K562 (cell line): ENCODE data around the gene SLC4A5. TPM values are rescaled to one million over a fixed set of nuclear protein-coding genes. Genes with fewer than 3 reads are reported as not detected.

Source experiments
- ATAC-seq: fragments of 200-7000 bp; cut with Tn5 transposase; 3 replicates; pipeline ENCODE4 v1.9.1; 2020; ENCODE audit warnings: moderate library complexity
- BruUV-seq: library from RNA; stranded (reverse); fragments of 400-500 nt; replicated peaks from 2 replicates; lab custom pipeline; 2021; lab: Mats Ljungman, UMichigan
- CTCF ChIA-PET: fragments of 300-600 bp; formaldehyde crosslinking; extraction: SDS; loops from one replicate; lab custom pipeline; 2021; ENCODE audit warnings: low intra/inter-chr PET ratio; lab: Yijun Ruan, JAX
- POLR2A ChIA-PET: fragments of 300-600, 350-650 bp; sonication (Branson Sonifier 250); formaldehyde crosslinking; extraction: SDS; loops from one replicate; lab custom pipeline; 2021; ENCODE audit warnings: antibody characterized with exemption, inconsistent platforms; lab: Yijun Ruan, JAX
- DNase-seq, 4 experiments: peaks; one replicate each; pipeline versions ENCODE4 v3.0.0 to v3.0.0-alpha.2; 2011 to 2018; ENCODE audit warnings: low spot score in 3 of 4, mixed read lengths in 3 of 4; ENCODE audit errors: extremely low read depth in 1 of 4
- FAIRE-seq: peaks from 2 replicates; lab custom pipeline; 2011; peaks lifted over from hg19 to GRCh38; lab: Jason Lieb, UNC
- H2AFZ ChIP-seq: 2 replicates; pipeline ENCODE4 v1.6.0; 2011; ENCODE audit warnings: low read depth, low read length, control low read depth, inconsistent platforms
- H3K27ac ChIP-seq: fragments of 200-600 bp; 3 replicates; pipeline ENCODE4 v1.8.0; 2011; ENCODE audit warnings: low read depth, mild to moderate bottlenecking, control low read depth, inconsistent platforms, low read length, moderate library complexity, mixed read lengths; ENCODE audit errors: extremely low read depth
- H3K27me3 ChIP-seq, 2 experiments: fragments of 300-600 bp in 1 of 2; 2 replicates in 1 of 2; 3 replicates in 1 of 2; pipeline versions ENCODE4 v1.6.0 to v1.8.0; 2011; ENCODE audit warnings: inconsistent platforms in 2 of 2, low read length in 2 of 2, mild to moderate bottlenecking in 1 of 2, mixed read lengths in 1 of 2, moderate library complexity in 1 of 2; ENCODE audit not compliant: control insufficient read depth in 2 of 2, insufficient read depth in 2 of 2
- H3K36me3 ChIP-seq: fragments of 300-600 bp; 3 replicates; pipeline ENCODE4 v1.8.0; 2011; ENCODE audit warnings: mild to moderate bottlenecking, low read length, inconsistent platforms; ENCODE audit not compliant: control insufficient read depth, insufficient read depth
- H3K4me1 ChIP-seq, 2 experiments: fragments of 200-600 bp in 1 of 2; replicated peaks in 1 of 2; 2 replicates in 1 of 2; 3 replicates in 1 of 2; pipeline versions ENCODE4 v1.5.1 to v1.8.0; 2011; ENCODE audit warnings: inconsistent platforms in 2 of 2, low read length in 2 of 2, mild to moderate bottlenecking in 1 of 2, mixed read lengths in 1 of 2, moderate library complexity in 1 of 2; ENCODE audit not compliant: control insufficient read depth in 2 of 2, insufficient read depth in 2 of 2
- H3K4me2 ChIP-seq: 2 replicates; pipeline ENCODE4 v1.6.1; 2011; ENCODE audit warnings: low read length, control low read depth, inconsistent platforms, mixed read lengths; ENCODE audit not compliant: insufficient read depth
- H3K4me3 ChIP-seq: fragments of 200-600 bp; sonication (generic), shearing (Covaris generic); 2 replicates; pipeline ENCODE4 v1.5.1; 2016; ENCODE audit warnings: control low read depth, inconsistent platforms
- H3K79me2 ChIP-seq: fragments of 200-600 bp; 3 replicates; pipeline ENCODE4 v1.8.0; 2011; ENCODE audit warnings: low read length, inconsistent platforms; ENCODE audit not compliant: control insufficient read depth, insufficient read depth
- H3K9ac ChIP-seq, 2 experiments: 2 replicates each; pipeline versions ENCODE4 v1.6.0 to v1.6.1; 2011; ENCODE audit warnings: low read depth in 2 of 2, low read length in 2 of 2, control low read depth in 1 of 2, inconsistent platforms in 1 of 2, mild to moderate bottlenecking in 1 of 2, mixed read lengths in 1 of 2; ENCODE audit not compliant: insufficient read depth in 1 of 2
- H3K9me1 ChIP-seq: one replicate; pipeline ENCODE4 v1.6.0; 2011; ENCODE audit warnings: inconsistent platforms, mild to moderate bottlenecking, low read length, moderate library complexity; ENCODE audit not compliant: control insufficient read depth, insufficient read depth
- H3K9me3 ChIP-seq: replicated peaks from 2 replicates; pipeline ENCODE4 v1.5.1; 2011; ENCODE audit warnings: low read depth, low read length, inconsistent platforms; ENCODE audit not compliant: control insufficient read depth, insufficient read depth
- H4K20me1 ChIP-seq: replicated peaks from 2 replicates; pipeline ENCODE4 v1.6.1; 2011; ENCODE audit warnings: low read length, inconsistent platforms, mixed read lengths; ENCODE audit not compliant: control insufficient read depth, insufficient read depth
- ATF3 ChIP-seq, 2 experiments: fragments of 450-650 bp in 1 of 2; sonication (generic) in 1 of 2; formaldehyde crosslinking in 1 of 2; IDR thresholded peaks in 1 of 2; conservative IDR thresholded peaks in 1 of 2; 2 replicates each; pipeline versions ENCODE4 v1.6.1 to v1.8.1; 2016 to 2023; ENCODE audit warnings: mild to moderate bottlenecking in 2 of 2, moderate library complexity in 2 of 2, inconsistent platforms in 1 of 2, missing genetic modification reagents in 1 of 2
- BRD4 ChIP-seq: fragments of 200-600 bp; sonication (generic); IDR thresholded peaks from 2 replicates; pipeline ENCODE4 v1.6.1; 2017; ENCODE audit warnings: inconsistent platforms
- CBFA2T2 ChIP-seq: fragments of 450-650 bp; conservative IDR thresholded peaks from 2 replicates; pipeline ENCODE4 v1.6.1; 2017; ENCODE audit warnings: mild to moderate bottlenecking
- CBFA2T3 ChIP-seq: fragments of 450-650 bp; IDR thresholded peaks from 2 replicates; pipeline ENCODE4 v1.6.1; 2017
- FOXO4 ChIP-seq: fragments of 450-650 bp; formaldehyde crosslinking; IDR thresholded peaks from 2 replicates; pipeline ENCODE4 v1.4.0; 2020; ENCODE audit warnings: mild to moderate bottlenecking, moderate library complexity
- HDAC1 ChIP-seq, 2 experiments: fragments of 450-650 bp; IDR thresholded peaks; 2 replicates each; pipeline ENCODE4 v1.6.1; 2016 to 2017; ENCODE audit warnings: inconsistent platforms in 1 of 2, mild to moderate bottlenecking in 1 of 2, moderate library complexity in 1 of 2
- HMG20A ChIP-seq: fragments of 450-650 bp; formaldehyde crosslinking; conservative IDR thresholded peaks from 2 replicates; pipeline ENCODE4 v1.4.0; 2020; ENCODE audit warnings: mild to moderate bottlenecking, mixed read lengths
- KLF10 ChIP-seq: fragments of 250-450 bp; sonication (Bioruptor Pico); IDR thresholded peaks from 2 replicates; pipeline ENCODE4 v1.6.1; 2021; ENCODE audit warnings: matching md5 sums
- KLF16 ChIP-seq: IDR thresholded peaks from 2 replicates; pipeline ENCODE4 v1.6.1; 2016; ENCODE audit warnings: antibody characterized with exemption
- LCOR ChIP-seq: sonication (generic); formaldehyde crosslinking; IDR thresholded peaks from 2 replicates; pipeline ENCODE4 v1.8.0; 2022; ENCODE audit warnings: mild to moderate bottlenecking, missing genetic modification reagents
- NFE2 ChIP-seq: IDR thresholded peaks from 2 replicates; pipeline ENCODE4 v1.6.1; 2014; ENCODE audit warnings: antibody characterized with exemption, low read depth
- RAD51 ChIP-seq: fragments of 450-650 bp; IDR thresholded peaks from 2 replicates; pipeline ENCODE4 v1.7.1; 2016; ENCODE audit warnings: low read depth, mild to moderate bottlenecking, borderline replicate concordance
- ZC3H8 ChIP-seq: fragments of 450-650 bp; IDR thresholded peaks from 2 replicates; pipeline ENCODE4 v1.6.1; 2017
- ZNF140 ChIP-seq: fragments of 250-450 bp; sonication (Bioruptor Pico); IDR thresholded peaks from 2 replicates; pipeline ENCODE4 v1.8.0; 2021; ENCODE audit warnings: moderate library complexity, mild to moderate bottlenecking, inconsistent platforms
- ZNF384 ChIP-seq: IDR thresholded peaks from 2 replicates; pipeline ENCODE4 v1.6.1; 2012; ENCODE audit warnings: low read depth, low read length, improper control_type of control experiment
- WGBS: fragments of 100-300 bp; shearing (Covaris generic); methylation state at CpG from one replicate; pipeline ENCODE4 v1.1.6; 2016; ENCODE audit warnings: low coverage, mixed read lengths; ENCODE audit not compliant: insufficient coverage; ENCODE audit errors: missing lambda C conversion rate; 5-methylcytosine and 5-hydroxymethylcytosine counted together
- in situ Hi-C: fragments of 300-500 bp; cut with MboI; formaldehyde crosslinking; loops from 4 replicates; pipeline ENCODE4 v1.15.0; 2018; ENCODE audit warnings: inconsistent platforms, mixed read lengths
- intact Hi-C: fragments of 100-400 bp; cut with micrococcal nuclease; formaldehyde crosslinking; loops from 2 replicates; pipeline ENCODE4 v1.14.2; 2022
- polyA plus RNA-seq, 8 experiments: library from polyadenylated mRNA; depleted of rRNA in 4 of 8; stranded (reverse) in 5 of 8; unstranded in 3 of 8; fragments of >200 nt; fragmentation: Nextera tagmentation in 2 of 8; fragmentation: Illumina TruSeq in 1 of 8; extraction: Ambion mirVana in 2 of 8; extraction: Trizol in 1 of 8; gene quantifications; 2 replicates each; pipeline versions ENCODE4 v1.2.1 to v1.2.3, GENCODE V29; 2011 to 2014; ENCODE audit warnings: inconsistent platforms in 1 of 8, missing spikeins in 1 of 8
- total RNA-seq, 7 experiments: library from RNA; depleted of rRNA in 6 of 7; stranded (reverse); fragments of >200 nt in 6 of 7; fragmentation: Illumina TruSeq in 2 of 7; extraction: Trizol in 2 of 7; gene quantifications; 2 replicates each; pipeline versions ENCODE4 v1.2.1 to v1.2.3, GENCODE V29; 2011 to 2021; ENCODE audit warnings: low replicate concordance in 1 of 7

Gene SLC4A5
- total and polyA plus RNA-seq, 9 of the 15 experiments (the other 6 are each of a cell fraction or from before 2014, with no cell fraction given), result 0.03 to 0.77 (median 0.14) TPM; not detected in 1

GRCh38 chr2:74206180-74206688, 137.0 kb downstream of the SLC4A5 start:
- 22% methylated on average over 6 of the region's 6 CpGs for WGBS
- CTCF ChIA-PET, result no interaction called here
- no peak for TF ChIP-seq LCOR (CRISPR knock-in tag)
- no peak for TF ChIP-seq KLF10
- TF ChIP-seq BRD4, result no peak
- no peak for TF ChIP-seq ZNF140
- peak; percentile 55 for TF ChIP-seq NFE2
- no peak for TF ChIP-seq KLF16
- TF ChIP-seq ZC3H8, result no peak
- peak; percentile 91 for TF ChIP-seq ATF3 (IDR thresholded peaks at IDR 0.05)
- no peak for TF ChIP-seq ATF3 (CRISPR knock-in tag; conservative IDR thresholded peaks at IDR 0.05)
- TF ChIP-seq FOXO4, result no peak
- no peak for TF ChIP-seq HMG20A (CRISPR knock-in tag)
- no peak for TF ChIP-seq RAD51
- TF ChIP-seq CBFA2T2, result peak; percentile 43; the same call in 1 of the 2 replicates
- TF ChIP-seq HDAC1 (IDR thresholded peaks at IDR 0.05), result peak in 1 of 2 experiments; percentile 75; a peak in 1 of 4 replicates
- TF ChIP-seq ZNF384, result no peak
- TF ChIP-seq CBFA2T3, result peak; percentile 63

More at GRCh38 chr2:74206180-74206688, 137.0 kb downstream of the SLC4A5 start:
- ATAC-seq (peak; percentile 71), DNase-seq (peak; percentile 33 to 75 (median 46)), FAIRE-seq (peak; percentile 86)
- Histone ChIP-seq H3K79me2 (peaks cover 86% of the 10 kb centered on the region), H3K9me1 (peaks cover 9% of the 10 kb centered on the region), H2AFZ (no peak overlapping the region), H3K4me3 (no peak overlapping the region), H3K36me3 (peaks cover 99% of the 10 kb centered on the region), H3K4me2 (peak overlapping the region; percentile 13; the same call in 1 of the 2 replicates), H3K27ac (peak overlapping the region; percentile 78; the same call in 2 of the 3 replicates), H3K4me1 (peaks cover 13 to 32% of the 10 kb centered on the region in 2 experiments), H4K20me1 (peaks cover 39% of the 10 kb centered on the region), H3K9me3 (no peaks in the 10 kb centered on the region), H3K27me3 (no peaks in the 10 kb centered on the region), H3K9ac (peak overlapping the region in 1 of 2 experiments; percentile 67; a peak in 2 of 4 replicates)
- in situ Hi-C loops (no loop called here), intact Hi-C loops (no loop called here)
- POLR2A ChIA-PET, result interaction anchor here (0.6 to 5.9 kb wide), 14 partner anchors 7 to 275 kb away, joined by 3 to 62 read pairs (median 4); partner anchors contain the start of gene MOB1A
- BruUV-seq, result no TSS peak
